WTC11 (cell line): Measurements from ENCODE around the gene CACNA1B. TPM values are rescaled to one million over a fixed set of nuclear protein-coding genes. Genes with fewer than 3 reads are reported as not detected.

Experiments used
- ATAC-seq: fragments of 200-7000 bp; cut with Tn5 transposase; 2 replicates; pipeline ENCODE4 v1.10.0; 2021; ENCODE audit warnings: mild to moderate bottlenecking, moderate library complexity
- CTCF ChIA-PET: fragments of 300-600 bp; sonication (Branson Sonifier 250); formaldehyde crosslinking; loops from one replicate; lab custom pipeline; 2021; ENCODE audit warnings: antibody characterized with exemption; lab: Charles Lee
- POLR2A ChIA-PET: fragments of 350-600 bp; sonication (Branson Sonifier 250); formaldehyde crosslinking; loops from one replicate; lab custom pipeline; 2021; ENCODE audit warnings: antibody characterized with exemption; lab: Charles Lee
- DNase-seq: peaks from one replicate; pipeline ENCODE4 v3.0.0; 2021; ENCODE audit warnings: low spot score
- H3K27ac Mint-ChIP-seq: 2 replicates; pipeline ENCODE4 v1.8.0; 2021; ENCODE audit warnings: mixed read lengths
- H3K27me3 Mint-ChIP-seq: 2 replicates; pipeline ENCODE4 v1.8.0; 2021; ENCODE audit warnings: low read depth, mild to moderate bottlenecking, moderate library complexity, mixed read lengths
- H3K36me3 Mint-ChIP-seq: 2 replicates; pipeline ENCODE4 v1.8.0; 2021; ENCODE audit warnings: mixed read lengths
- H3K4me1 Mint-ChIP-seq: 2 replicates; pipeline ENCODE4 v1.8.0; 2022; ENCODE audit warnings: mixed read lengths
- H3K4me3 Mint-ChIP-seq: 2 replicates; pipeline ENCODE4 v1.8.0; 2021; ENCODE audit warnings: mild to moderate bottlenecking, moderate library complexity, mixed read lengths
- H3K9me3 Mint-ChIP-seq: 2 replicates; pipeline ENCODE4 v1.8.0; 2021; ENCODE audit warnings: mixed read lengths
- CREM ChIP-seq: sonication (generic); formaldehyde crosslinking; IDR thresholded peaks from 2 replicates; pipeline ENCODE4 v1.8.1; 2022; ENCODE audit warnings: mild to moderate bottlenecking, missing genetic modification reagents, moderate library complexity
- E2F4 ChIP-seq: sonication (generic); formaldehyde crosslinking; IDR thresholded peaks from 2 replicates; pipeline ENCODE4 v1.8.1; 2022; ENCODE audit warnings: low read depth, mild to moderate bottlenecking, moderate library complexity, missing genetic modification reagents, borderline replicate concordance
- ESRRA ChIP-seq: sonication (generic); formaldehyde crosslinking; IDR thresholded peaks from 2 replicates; pipeline ENCODE4 v1.8.1; 2022; ENCODE audit warnings: mild to moderate bottlenecking, missing genetic modification reagents, borderline replicate concordance
- FOXJ3 ChIP-seq: sonication (generic); formaldehyde crosslinking; IDR thresholded peaks from 2 replicates; pipeline ENCODE4 v1.9.0; 2021; ENCODE audit warnings: missing genetic modification reagents, mild to moderate bottlenecking, borderline replicate concordance
- FOXK1 ChIP-seq: sonication (generic); formaldehyde crosslinking; IDR thresholded peaks from 2 replicates; pipeline ENCODE4 v1.8.0; 2022; ENCODE audit warnings: mild to moderate bottlenecking, moderate library complexity, missing genetic modification reagents
- FOXP1 ChIP-seq: sonication (generic); formaldehyde crosslinking; IDR thresholded peaks from 2 replicates; pipeline ENCODE4 v1.8.0; 2022; ENCODE audit warnings: missing genetic modification reagents, mild to moderate bottlenecking, moderate library complexity, borderline replicate concordance
- FOXP4 ChIP-seq: sonication (generic); formaldehyde crosslinking; IDR thresholded peaks from 2 replicates; pipeline ENCODE4 v1.8.0; 2022; ENCODE audit warnings: mild to moderate bottlenecking, missing genetic modification reagents
- GTF2I ChIP-seq: fragments of 250-450 bp; sonication (Bioruptor Pico); conservative IDR thresholded peaks from 2 replicates; pipeline ENCODE4 v1.4.0; 2021; ENCODE audit warnings: mild to moderate bottlenecking
- MXD4 ChIP-seq: fragments of 250-450 bp; sonication (Bioruptor Pico); IDR thresholded peaks from 2 replicates; pipeline ENCODE4 v1.8.0; 2021; ENCODE audit warnings: mild to moderate bottlenecking, moderate library complexity, borderline replicate concordance
- NR1H2 ChIP-seq: sonication (generic); formaldehyde crosslinking; IDR thresholded peaks from 2 replicates; pipeline ENCODE4 v1.9.0; 2021; ENCODE audit warnings: mild to moderate bottlenecking, moderate library complexity, missing genetic modification reagents
- NR3C1 ChIP-seq: sonication (generic); formaldehyde crosslinking; conservative IDR thresholded peaks from 2 replicates; pipeline ENCODE4 v1.8.1; 2023; ENCODE audit warnings: low read depth, mild to moderate bottlenecking, missing genetic modification reagents
- SOX15 ChIP-seq: fragments of 250-450 bp; sonication (Bioruptor Pico); IDR thresholded peaks from 2 replicates; pipeline ENCODE4 v1.9.0; 2021; ENCODE audit warnings: mild to moderate bottlenecking
- SP1 ChIP-seq: sonication (generic); formaldehyde crosslinking; conservative IDR thresholded peaks from 2 replicates; pipeline ENCODE4 v1.8.1; 2022; ENCODE audit warnings: missing genetic modification reagents
- TP53 ChIP-seq: sonication (generic); formaldehyde crosslinking; IDR thresholded peaks from 2 replicates; pipeline ENCODE4 v1.8.1; 2023; ENCODE audit warnings: mild to moderate bottlenecking, missing genetic modification reagents
- ZBTB21 ChIP-seq: sonication (generic); formaldehyde crosslinking; IDR thresholded peaks from 2 replicates; pipeline ENCODE4 v1.8.1; 2023; ENCODE audit warnings: mild to moderate bottlenecking, missing genetic modification reagents, borderline replicate concordance
- ZNF416 ChIP-seq: fragments of 250-450 bp; sonication (Bioruptor Pico); IDR thresholded peaks from 2 replicates; pipeline ENCODE4 v1.9.0; 2021; ENCODE audit warnings: mild to moderate bottlenecking, inconsistent platforms
- ZNF423 ChIP-seq: fragments of 250-450 bp; sonication (Bioruptor Pico); IDR thresholded peaks from 2 replicates; pipeline ENCODE4 v2.1.2; 2022; ENCODE audit warnings: mild to moderate bottlenecking, moderate library complexity
- ZNF512 ChIP-seq: sonication (generic); formaldehyde crosslinking; IDR thresholded peaks from 2 replicates; pipeline ENCODE4 v1.8.1; 2022; ENCODE audit warnings: missing genetic modification reagents, borderline replicate concordance
- total RNA-seq: library from RNA; stranded (reverse); gene quantifications from 3 replicates; pipeline ENCODE4 v1.2.3, GENCODE V29; 2021
- TF ChIP-seq, protein P1 (sequence below): sonication (generic); formaldehyde crosslinking; IDR thresholded peaks from 2 replicates; pipeline ENCODE4 v1.8.1; 2023; ENCODE audit warnings: mild to moderate bottlenecking, moderate library complexity, missing genetic modification reagents
- TF ChIP-seq, protein P2 (sequence below): sonication (generic); formaldehyde crosslinking; IDR thresholded peaks from 2 replicates; pipeline ENCODE4 v1.8.1; 2022; ENCODE audit warnings: mild to moderate bottlenecking, moderate library complexity, missing genetic modification reagents
- TF ChIP-seq, protein P3 (sequence below): sonication (generic); formaldehyde crosslinking; IDR thresholded peaks from 2 replicates; pipeline ENCODE4 v1.8.1; 2023; ENCODE audit warnings: mild to moderate bottlenecking, missing genetic modification reagents
- TF ChIP-seq, protein P4 (sequence below): fragments of 200-600 bp; IDR thresholded peaks from 2 replicates; pipeline ENCODE4 v1.8.0; 2022; ENCODE audit warnings: antibody characterized with exemption
- TF ChIP-seq, protein P5 (sequence below): sonication (generic); formaldehyde crosslinking; IDR thresholded peaks from 2 replicates; pipeline ENCODE4 v1.8.0; 2022; ENCODE audit warnings: mild to moderate bottlenecking, missing genetic modification reagents

Gene CACNA1B
- total RNA-seq, 1 experiment from 2014 or later = 8.4 TPM

- H3K36me3 Mint-ChIP-seq = peaks cover 11% of the 10 kb centered on the region
- H3K4me1 Mint-ChIP-seq = no peaks in the 10 kb centered on the region
- DNase-seq (no peak), ATAC-seq (no peak)
- ChIA-PET POLR2A (no interaction called here), CTCF (interaction anchor here (0.9 kb wide), 1 partner anchor 93 kb away, joined by 3 read pairs; no protein-coding TSS in a partner anchor)
- peaks cover 13% of the 10 kb centered on the region for H3K27me3 Mint-ChIP-seq
- no peak overlapping the region for H3K4me3 Mint-ChIP-seq
- no peak overlapping the region for H3K27ac Mint-ChIP-seq
- H3K9me3 Mint-ChIP-seq = peaks cover 32% of the 10 kb centered on the region
- TF ChIP-seq E2F4 (no peak), FOXP1 (no peak), CREM (CRISPR knock-in tag) (no peak), ZNF423 (CRISPR knock-in tag) (no peak), FOXP4 (CRISPR knock-in tag) (no peak), ZNF416 (CRISPR knock-in tag) (no peak), FOXK1 (CRISPR knock-in tag) (no peak), GTF2I (CRISPR knock-in tag) (no peak), TP53 (CRISPR knock-in tag) (no peak), SOX15 (CRISPR knock-in tag) (no peak), NR3C1 (no peak), SP1 (CRISPR knock-in tag) (no peak), ESRRA (CRISPR knock-in tag) (no peak), NR1H2 (CRISPR knock-in tag) (no peak)
- TF ChIP-seq, protein P1, sequence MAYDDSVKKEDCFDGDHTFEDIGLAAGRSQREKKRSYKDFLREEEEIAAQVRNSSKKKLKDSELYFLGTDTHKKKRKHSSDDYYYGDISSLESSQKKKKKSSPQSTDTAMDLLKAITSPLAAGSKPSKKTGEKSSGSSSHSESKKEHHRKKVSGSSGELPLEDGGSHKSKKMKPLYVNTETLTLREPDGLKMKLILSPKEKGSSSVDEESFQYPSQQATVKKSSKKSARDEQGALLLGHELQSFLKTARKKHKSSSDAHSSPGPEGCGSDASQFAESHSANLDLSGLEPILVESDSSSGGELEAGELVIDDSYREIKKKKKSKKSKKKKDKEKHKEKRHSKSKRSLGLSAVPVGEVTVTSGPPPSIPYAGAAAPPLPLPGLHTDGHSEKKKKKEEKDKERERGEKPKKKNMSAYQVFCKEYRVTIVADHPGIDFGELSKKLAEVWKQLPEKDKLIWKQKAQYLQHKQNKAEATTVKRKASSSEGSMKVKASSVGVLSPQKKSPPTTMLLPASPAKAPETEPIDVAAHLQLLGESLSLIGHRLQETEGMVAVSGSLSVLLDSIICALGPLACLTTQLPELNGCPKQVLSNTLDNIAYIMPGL (CRISPR knock-in tag) = no peak
These were observed 17.2 kb upstream of the CACNA1B start for GRCh38 chr9:137860361-137860760.

DNA sequence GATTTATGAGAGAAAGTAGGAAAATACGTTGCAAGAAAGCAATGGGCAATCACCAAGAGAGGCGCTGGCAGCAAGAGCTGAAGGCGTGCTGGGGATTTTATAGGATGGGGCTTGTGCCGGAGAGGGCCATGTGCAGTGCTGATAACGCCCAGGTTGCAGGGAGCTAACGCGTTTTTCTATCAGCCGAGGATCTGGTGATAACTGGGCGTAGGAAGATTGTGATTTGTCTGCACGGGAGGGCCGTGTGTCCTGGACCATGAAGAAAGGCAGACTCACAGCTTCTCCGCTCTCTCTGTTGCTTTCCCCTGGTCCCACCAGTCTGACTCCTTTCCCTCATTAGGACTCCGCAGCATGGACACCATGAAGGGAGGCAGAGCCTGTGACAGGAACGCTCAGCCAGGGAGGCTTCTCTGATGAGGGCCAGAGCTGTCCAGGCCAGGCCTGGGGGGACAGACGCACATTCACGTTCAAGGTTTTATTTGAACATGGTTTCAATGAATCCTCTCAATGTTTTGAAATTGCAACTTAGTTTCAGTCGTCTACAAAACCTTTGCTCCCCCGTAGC lies 11.9 kb upstream of the CACNA1B start:
- DNase-seq (no peak), ATAC-seq (no peak)
- ChIA-PET CTCF (no interaction called here), POLR2A (no interaction called here)
- Mint-ChIP-seq H3K4me1 (no peaks in the 10 kb centered on the region), H3K4me3 (no peak overlapping the region), H3K27me3 (peaks cover 5% of the 10 kb centered on the region), H3K27ac (no peak overlapping the region), H3K9me3 (peaks cover 14% of the 10 kb centered on the region), H3K36me3 (peaks cover 3% of the 10 kb centered on the region)
- TF ChIP-seq, protein P2, sequence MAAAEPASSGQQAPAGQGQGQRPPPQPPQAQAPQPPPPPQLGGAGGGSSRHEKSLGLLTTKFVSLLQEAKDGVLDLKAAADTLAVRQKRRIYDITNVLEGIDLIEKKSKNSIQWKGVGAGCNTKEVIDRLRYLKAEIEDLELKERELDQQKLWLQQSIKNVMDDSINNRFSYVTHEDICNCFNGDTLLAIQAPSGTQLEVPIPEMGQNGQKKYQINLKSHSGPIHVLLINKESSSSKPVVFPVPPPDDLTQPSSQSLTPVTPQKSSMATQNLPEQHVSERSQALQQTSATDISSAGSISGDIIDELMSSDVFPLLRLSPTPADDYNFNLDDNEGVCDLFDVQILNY (CRISPR knock-in tag) = no peak
- TF ChIP-seq, protein P3, sequence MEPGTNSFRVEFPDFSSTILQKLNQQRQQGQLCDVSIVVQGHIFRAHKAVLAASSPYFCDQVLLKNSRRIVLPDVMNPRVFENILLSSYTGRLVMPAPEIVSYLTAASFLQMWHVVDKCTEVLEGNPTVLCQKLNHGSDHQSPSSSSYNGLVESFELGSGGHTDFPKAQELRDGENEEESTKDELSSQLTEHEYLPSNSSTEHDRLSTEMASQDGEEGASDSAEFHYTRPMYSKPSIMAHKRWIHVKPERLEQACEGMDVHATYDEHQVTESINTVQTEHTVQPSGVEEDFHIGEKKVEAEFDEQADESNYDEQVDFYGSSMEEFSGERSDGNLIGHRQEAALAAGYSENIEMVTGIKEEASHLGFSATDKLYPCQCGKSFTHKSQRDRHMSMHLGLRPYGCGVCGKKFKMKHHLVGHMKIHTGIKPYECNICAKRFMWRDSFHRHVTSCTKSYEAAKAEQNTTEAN (CRISPR knock-in tag) = no peak
- TF ChIP-seq FOXJ3 (CRISPR knock-in tag) = no peak
- TF ChIP-seq, protein P4, sequence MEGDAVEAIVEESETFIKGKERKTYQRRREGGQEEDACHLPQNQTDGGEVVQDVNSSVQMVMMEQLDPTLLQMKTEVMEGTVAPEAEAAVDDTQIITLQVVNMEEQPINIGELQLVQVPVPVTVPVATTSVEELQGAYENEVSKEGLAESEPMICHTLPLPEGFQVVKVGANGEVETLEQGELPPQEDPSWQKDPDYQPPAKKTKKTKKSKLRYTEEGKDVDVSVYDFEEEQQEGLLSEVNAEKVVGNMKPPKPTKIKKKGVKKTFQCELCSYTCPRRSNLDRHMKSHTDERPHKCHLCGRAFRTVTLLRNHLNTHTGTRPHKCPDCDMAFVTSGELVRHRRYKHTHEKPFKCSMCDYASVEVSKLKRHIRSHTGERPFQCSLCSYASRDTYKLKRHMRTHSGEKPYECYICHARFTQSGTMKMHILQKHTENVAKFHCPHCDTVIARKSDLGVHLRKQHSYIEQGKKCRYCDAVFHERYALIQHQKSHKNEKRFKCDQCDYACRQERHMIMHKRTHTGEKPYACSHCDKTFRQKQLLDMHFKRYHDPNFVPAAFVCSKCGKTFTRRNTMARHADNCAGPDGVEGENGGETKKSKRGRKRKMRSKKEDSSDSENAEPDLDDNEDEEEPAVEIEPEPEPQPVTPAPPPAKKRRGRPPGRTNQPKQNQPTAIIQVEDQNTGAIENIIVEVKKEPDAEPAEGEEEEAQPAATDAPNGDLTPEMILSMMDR = no peak
- no peak for TF ChIP-seq ZNF512 (CRISPR knock-in tag)
- TF ChIP-seq, protein P5, sequence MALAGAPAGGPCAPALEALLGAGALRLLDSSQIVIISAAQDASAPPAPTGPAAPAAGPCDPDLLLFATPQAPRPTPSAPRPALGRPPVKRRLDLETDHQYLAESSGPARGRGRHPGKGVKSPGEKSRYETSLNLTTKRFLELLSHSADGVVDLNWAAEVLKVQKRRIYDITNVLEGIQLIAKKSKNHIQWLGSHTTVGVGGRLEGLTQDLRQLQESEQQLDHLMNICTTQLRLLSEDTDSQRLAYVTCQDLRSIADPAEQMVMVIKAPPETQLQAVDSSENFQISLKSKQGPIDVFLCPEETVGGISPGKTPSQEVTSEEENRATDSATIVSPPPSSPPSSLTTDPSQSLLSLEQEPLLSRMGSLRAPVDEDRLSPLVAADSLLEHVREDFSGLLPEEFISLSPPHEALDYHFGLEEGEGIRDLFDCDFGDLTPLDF = no peak
- no peak for TF ChIP-seq MXD4 (CRISPR knock-in tag)
- TF ChIP-seq ZBTB21 (CRISPR knock-in tag) = no peak
